GM18951 (cell line): ENCODE measurements around the gene OR6T1.

Experiments
- POLR2A ChIP-seq: IDR thresholded peaks from 4 replicates; pipeline ENCODE4 v1.6.1; 2011; ENCODE audit warnings: mild to moderate bottlenecking; ENCODE audit not compliant: insufficient read length, insufficient read depth; ENCODE audit errors: extremely low read depth
- in situ Hi-C: fragments of 300-500 bp; cut with MboI; formaldehyde crosslinking; loops from one replicate; pipeline ENCODE4 v1.12.0; 2022; ENCODE audit warnings: low sequenced_read_pairs, mixed read lengths, inconsistent platforms; ENCODE audit not compliant: unreplicated experiment

The OR6T1 gene

DNA sequence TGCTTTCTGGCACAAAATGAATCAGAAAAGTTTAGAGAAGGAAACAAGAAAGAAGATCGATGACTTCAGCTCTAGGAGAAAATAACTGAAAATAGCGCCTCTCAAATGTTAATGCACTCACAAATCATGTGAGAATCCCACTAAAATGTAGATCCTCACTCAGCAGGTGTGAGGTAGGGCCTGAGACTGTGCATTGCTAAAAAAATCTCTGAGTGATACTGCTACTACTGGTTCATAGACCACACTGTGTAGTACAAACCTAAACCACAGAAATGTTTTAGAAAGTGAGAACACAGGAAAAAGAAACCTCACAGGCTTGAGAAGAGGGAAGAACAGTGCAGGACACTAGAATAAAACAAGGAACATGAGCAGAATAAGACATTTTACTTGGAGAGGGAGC, 39.7 kb downstream of the OR6T1 start:
- TF ChIP-seq POLR2A, result no peak
- in situ Hi-C loops, result no loop called here

DNA sequence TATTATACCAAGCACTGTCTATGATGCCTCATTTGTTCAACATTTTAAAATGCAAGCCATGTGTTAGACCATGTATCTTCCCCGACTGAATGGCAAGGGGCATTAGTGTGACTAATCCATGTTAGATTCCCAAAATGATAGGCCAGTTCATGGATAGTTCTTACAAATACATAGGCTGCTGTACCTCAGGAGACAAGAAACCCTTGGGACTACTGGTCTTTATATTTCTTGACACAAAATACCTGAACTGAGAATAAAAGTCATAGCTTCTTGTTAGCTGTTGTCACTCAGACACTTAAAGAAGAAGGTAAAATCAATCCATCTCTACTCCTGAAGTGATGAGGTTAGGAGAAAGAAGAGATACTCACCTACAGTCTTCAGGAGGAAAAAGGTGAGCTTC, 41.8 kb downstream of the OR6T1 start, which contains the start of gene OR8D4:
Gene OR8D4 (plus strand): TSS at position 301 of the 400 bp plus-strand sequence. CDS start 4,265 bp downstream, outside the sequence.
- in situ Hi-C loops, result no loop called here
- no peak for TF ChIP-seq POLR2A

DNA sequence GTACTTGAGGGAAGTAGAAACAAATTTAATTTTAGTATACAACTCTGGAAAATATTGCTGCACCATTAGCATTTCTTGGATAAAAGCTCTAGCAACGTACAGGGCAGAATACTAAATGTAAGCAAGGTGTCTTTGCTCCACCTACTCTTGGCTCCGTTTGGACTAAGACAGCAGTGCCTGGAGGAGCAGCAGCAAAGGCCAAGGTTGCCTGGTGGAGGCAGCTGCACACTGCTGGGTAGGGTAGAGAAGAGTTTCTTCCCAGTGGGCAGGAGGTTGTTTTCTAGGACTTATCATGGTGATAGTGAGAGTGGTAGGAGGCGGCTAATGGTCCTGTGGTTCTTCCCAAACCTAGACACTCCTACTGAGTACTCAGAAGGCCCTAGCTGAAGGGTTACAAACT, 43.8 kb downstream of the OR6T1 start:
- TF ChIP-seq POLR2A, result no peak
- in situ Hi-C loops, result no loop called here
